HepG2 (cell line): ENCODE results near the gene MOK. TPM values are rescaled to one million over a fixed set of nuclear protein-coding genes. Genes with fewer than 3 reads are reported as not detected.

Source experiments
- ATAC-seq: fragments of 200-7000 bp; cut with Tn5 transposase; 3 replicates; pipeline ENCODE4 v1.9.1; 2020; ENCODE audit warnings: mild to moderate bottlenecking, moderate library complexity
- BruUV-seq: library from RNA; stranded (reverse); fragments of 400-500 nt; replicated peaks from 2 replicates; lab custom pipeline; 2021; lab: Mats Ljungman, UMichigan
- CTCF ChIA-PET: fragments of 300-600 bp; formaldehyde crosslinking; extraction: SDS; loops from one replicate; lab custom pipeline; 2021; ENCODE audit warnings: low total read pairs, inconsistent platforms, low intra/inter-chr PET ratio; lab: Yijun Ruan, JAX
- POLR2A ChIA-PET: fragments of 350-600 bp; sonication (Branson Sonifier 250); formaldehyde crosslinking; loops from one replicate; lab custom pipeline; 2020; ENCODE audit warnings: antibody characterized with exemption, inconsistent platforms; lab: Yijun Ruan, JAX
- DNase-seq: peaks from one replicate; pipeline ENCODE4 v3.0.0-alpha.2; 2015; ENCODE audit warnings: low spot score
- FAIRE-seq: peaks from 3 replicates; lab custom pipeline; 2011; peaks lifted over from hg19 to GRCh38; lab: Jason Lieb, UNC
- H2AFZ ChIP-seq: one replicate; pipeline ENCODE4 v1.6.1; 2011; ENCODE audit warnings: low read length, inconsistent platforms
- H3K27ac ChIP-seq: fragments of 300-600 bp; 3 replicates; pipeline ENCODE4 v1.8.0; 2011; ENCODE audit warnings: mixed run types, mild to moderate bottlenecking, mixed read lengths, low read length, inconsistent platforms; ENCODE audit not compliant: insufficient read depth; ENCODE audit errors: extremely low read length
- H3K27me3 ChIP-seq, 2 experiments: fragments of 200-600 bp in 1 of 2; 2 replicates in 1 of 2; 3 replicates in 1 of 2; pipeline versions ENCODE4 v1.6.0 to v1.8.0; 2011; ENCODE audit warnings: low read length in 2 of 2, mild to moderate bottlenecking in 2 of 2, moderate library complexity in 2 of 2, inconsistent platforms in 1 of 2; ENCODE audit not compliant: insufficient read depth in 2 of 2, control insufficient read depth in 1 of 2
- H3K36me3 ChIP-seq, 2 experiments: fragments of 200-600 bp in 1 of 2; replicated peaks in 1 of 2; 2 replicates in 1 of 2; 3 replicates in 1 of 2; pipeline versions ENCODE4 v1.5.1 to v1.8.0; 2011; ENCODE audit warnings: low read length in 2 of 2, inconsistent platforms in 1 of 2; ENCODE audit not compliant: insufficient read depth in 2 of 2, control insufficient read depth in 1 of 2
- H3K4me1 ChIP-seq: 2 replicates; pipeline ENCODE4 v1.5.1; 2012; ENCODE audit warnings: low read length, inconsistent platforms; ENCODE audit not compliant: insufficient read depth
- H3K4me2 ChIP-seq: 2 replicates; pipeline ENCODE4 v1.6.0; 2011; ENCODE audit warnings: low read depth, low read length, inconsistent platforms
- H3K4me3 ChIP-seq, 3 experiments: fragments of 200-600 bp in 1 of 3; sonication (generic), shearing (Covaris generic) in 1 of 3; replicated peaks in 1 of 3; 2 replicates each; pipeline ENCODE4 v1.5.1; 2011 to 2016; ENCODE audit warnings: low read length in 3 of 3, inconsistent platforms in 2 of 3, low read depth in 2 of 3, mild to moderate bottlenecking in 2 of 3, control low read depth in 1 of 3, mixed read lengths in 1 of 3; ENCODE audit not compliant: insufficient read depth in 1 of 3
- H3K79me2 ChIP-seq: one replicate; pipeline ENCODE4 v1.6.1; 2011; ENCODE audit warnings: low read length, inconsistent platforms; ENCODE audit not compliant: insufficient read depth
- H3K9ac ChIP-seq: 2 replicates; pipeline ENCODE4 v1.6.0; 2011; ENCODE audit warnings: mild to moderate bottlenecking, low read depth, low read length, inconsistent platforms; ENCODE audit not compliant: insufficient read depth
- H3K9me3 ChIP-seq: 2 replicates; pipeline ENCODE4 v1.5.1; 2012; ENCODE audit warnings: mild to moderate bottlenecking, low read length
- H4K20me1 ChIP-seq: 2 replicates; pipeline ENCODE4 v1.6.0; 2011; ENCODE audit warnings: inconsistent platforms, mild to moderate bottlenecking, low read length, moderate library complexity; ENCODE audit not compliant: insufficient read depth
- CENPX ChIP-seq: sonication (generic); formaldehyde crosslinking; IDR thresholded peaks from 2 replicates; pipeline ENCODE4 v1.9.0; 2021; ENCODE audit warnings: mild to moderate bottlenecking, missing genetic modification reagents, moderate library complexity
- ESRRA ChIP-seq: sonication (generic); formaldehyde crosslinking; IDR thresholded peaks from 2 replicates; pipeline ENCODE4 v1.5.1; 2020; ENCODE audit warnings: mild to moderate bottlenecking, low read depth, missing genetic modification reagents
- FOSL2 ChIP-seq: sonication (generic); formaldehyde crosslinking; IDR thresholded peaks from 2 replicates; pipeline ENCODE4 v1.4.0; 2020; ENCODE audit warnings: missing genetic modification reagents
- HNF1A ChIP-seq, 2 experiments: sonication (generic) in 1 of 2; formaldehyde crosslinking in 1 of 2; IDR thresholded peaks; 2 replicates each; pipeline versions ENCODE4 v1.4.0 to v1.6.1; 2016 to 2020; ENCODE audit warnings: borderline replicate concordance in 1 of 2, low read depth in 1 of 2, mild to moderate bottlenecking in 1 of 2, missing genetic modification reagents in 1 of 2
- HOXA9 ChIP-seq: sonication (generic); formaldehyde crosslinking; IDR thresholded peaks from 2 replicates; pipeline ENCODE4 v1.8.1; 2022; ENCODE audit warnings: missing genetic modification reagents, mild to moderate bottlenecking, moderate library complexity, borderline replicate concordance
- JDP2 ChIP-seq: sonication (generic); formaldehyde crosslinking; IDR thresholded peaks from 2 replicates; pipeline ENCODE4 v1.8.1; 2022; ENCODE audit warnings: missing genetic modification reagents, borderline replicate concordance
- ZBTB39 ChIP-seq: sonication (generic); formaldehyde crosslinking; IDR thresholded peaks from 2 replicates; pipeline ENCODE4 v1.5.0; 2020; ENCODE audit warnings: missing genetic modification reagents
- ZBTB7A ChIP-seq: sonication (generic); formaldehyde crosslinking; IDR thresholded peaks from 2 replicates; pipeline ENCODE4 v1.8.0; 2022; ENCODE audit warnings: mild to moderate bottlenecking, missing genetic modification reagents
- ZKSCAN8 ChIP-seq: IDR thresholded peaks from 2 replicates; pipeline ENCODE4 v1.6.1; 2016; ENCODE audit warnings: borderline replicate concordance, missing genetic modification reagents, missing compliant biosample characterization
- WGBS: methylation state at CpG from one replicate; pipeline ENCODE4 v1.1.6; 2017; ENCODE audit warnings: low lambda C conversion rate; 5-methylcytosine and 5-hydroxymethylcytosine counted together
- in situ Hi-C: cut with HindIII; loops from 2 replicates; pipeline ENCODE4 v1.10.0; 2017; ENCODE audit warnings: low pct_unique_long_range_greater_than_20kb; ENCODE audit not compliant: extremely low pct_ligation_motif_present
- intact Hi-C: fragments of 100-400 bp; cut with micrococcal nuclease; formaldehyde crosslinking; loops from one replicate; pipeline ENCODE4 v1.10.0; 2022; ENCODE audit not compliant: unreplicated experiment
- polyA plus RNA-seq, 8 experiments: library from polyadenylated mRNA; depleted of rRNA in 3 of 8; stranded (reverse) in 7 of 8; unstranded in 1 of 8; fragments of >200 nt; fragmentation: Illumina TruSeq in 4 of 8; extraction: Trizol in 4 of 8; gene quantifications; 2 replicates each; pipeline versions ENCODE4 v1.2.1 to v1.2.3, GENCODE V29; 2011 to 2016; ENCODE audit warnings: low read depth in 4 of 8, missing spikeins in 1 of 8, mixed read lengths in 1 of 8; ENCODE audit not compliant: insufficient read depth in 1 of 8
- total RNA-seq, 5 experiments: library from RNA; depleted of rRNA; stranded (reverse); fragments of >200 nt; fragmentation: Illumina TruSeq; extraction: Trizol; gene quantifications; 2 replicates each; pipeline ENCODE4 v1.2.3, GENCODE V29; 2016; ENCODE audit warnings: low read depth in 1 of 5

Gene MOK
- total and polyA plus RNA-seq, 2 of the 13 experiments (the other 11 are each of a cell fraction or from before 2014, with no cell fraction given) = 15.3 to 16.9 TPM

GRCh38 chr14:102292441-102292840 lies 12.5 kb downstream of the MOK start:
- in situ Hi-C loops = no loop called here

More at GRCh38 chr14:102292441-102292840, 12.5 kb downstream of the MOK start:
- WGBS = 100% methylated on average over 1 of the region's 1 CpG
- Histone ChIP-seq H3K27me3 (no peaks in the 10 kb centered on the region), H2AFZ (no peak overlapping the region), H3K4me3 (no peak overlapping the region), H3K9ac (no peak overlapping the region), H3K4me2 (no peak overlapping the region), H3K36me3 (no peaks in the 10 kb centered on the region), H4K20me1 (no peaks in the 10 kb centered on the region), H3K4me1 (peaks cover 7% of the 10 kb centered on the region; the same call in 1 of the 2 replicates), H3K9me3 (no peaks in the 10 kb centered on the region), H3K27ac (no peak overlapping the region), H3K79me2 (no peaks in the 10 kb centered on the region)
- DNase-seq = no peak
- intact Hi-C loops = no loop called here
- no TSS peak for BruUV-seq
- no peak for TF ChIP-seq JDP2
- TF ChIP-seq HNF1A (IDR thresholded peaks at IDR 0.05; ENCODE audit: low read depth) = no peak
- TF ChIP-seq HNF1A (CRISPR knock-in tag; IDR thresholded peaks at IDR 0.05; ENCODE audit: borderline replicate concordance) = no peak
- no peak for TF ChIP-seq ZBTB7A (CRISPR knock-in tag)
- no peak for TF ChIP-seq CENPX (CRISPR knock-in tag)
- no peak for TF ChIP-seq ESRRA (CRISPR knock-in tag)
- TF ChIP-seq HOXA9 (CRISPR knock-in tag) = no peak
- no peak for TF ChIP-seq ZBTB39 (CRISPR knock-in tag)
- TF ChIP-seq ZKSCAN8 = no peak
- no peak for TF ChIP-seq FOSL2 (CRISPR knock-in tag)
- POLR2A ChIA-PET = no interaction called here
- FAIRE-seq = no peak
- CTCF ChIA-PET = no interaction called here
- ATAC-seq = no peak
